Measurements from ENCODE around the gene STC2. TPM values are rescaled to one million over a fixed set of nuclear protein-coding genes. Genes with fewer than 3 reads are reported as not detected.

STC2 gene
- polyA plus RNA-seq, 3 donors, result not detected

DNA sequence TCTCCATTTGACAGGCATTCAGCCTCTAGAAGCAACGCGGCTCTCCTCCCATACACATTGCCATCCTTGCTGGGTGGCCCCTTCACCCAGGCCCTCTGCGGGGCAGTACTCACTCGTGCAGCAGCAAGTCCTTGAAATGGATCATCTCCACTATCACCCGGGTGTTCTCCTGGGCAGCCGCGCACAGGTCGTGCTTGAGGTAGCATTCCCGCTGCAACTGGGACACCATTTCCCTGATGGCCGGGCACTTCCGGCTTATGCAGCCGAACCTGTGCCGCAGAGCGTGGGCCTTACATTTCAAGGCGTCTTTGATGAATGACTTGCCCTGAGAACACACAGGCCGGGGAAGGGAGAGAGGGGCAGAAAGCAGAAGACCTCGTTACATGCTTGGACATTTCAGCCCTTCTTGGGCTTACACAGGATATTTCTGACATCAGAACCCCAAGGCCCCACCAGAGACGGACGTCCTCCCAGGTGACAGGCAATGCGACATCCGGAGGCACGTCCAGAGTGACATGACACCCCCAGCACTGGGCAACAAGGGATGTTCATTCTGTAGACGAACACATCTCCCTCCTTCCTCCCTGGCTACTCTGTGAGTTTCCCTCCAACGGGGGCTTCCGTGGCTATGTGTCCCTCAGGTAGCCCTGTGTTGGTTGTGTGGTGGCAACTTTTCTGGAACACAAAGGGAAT, 5.0 kb downstream of the STC2 start:
- Histone ChIP-seq H3K27me3 (ENCODE audit: control insufficient read depth in 2 of 2, insufficient read depth in 2 of 2, low read length in 2 of 2) (peaks cover 36 to 60% of the 10 kb centered on the region in 2 donors), H3K4me2 (replicated peaks; ENCODE audit: extremely low read depth, low read length, poor library complexity, severe bottlenecking) (no peak overlapping the region), H3K4me3 (replicated peaks in 1 of 3; ENCODE audit: low read depth in 2 of 3, low read length in 3 of 3) (no peak overlapping the region), H3K9ac (ENCODE audit: insufficient read depth, low read length, poor library complexity, severe bottlenecking) (no peak overlapping the region), H3K9me3 (replicated peaks in 1 of 2; ENCODE audit: control insufficient read depth in 1 of 2, insufficient read depth in 1 of 2, low read length in 2 of 2) (peaks cover 4 to 5% of the 10 kb centered on the region in 2 donors), H4K20me1 (ENCODE audit: insufficient read depth, low read length) (no peaks in the 10 kb centered on the region), H3K79me2 (ENCODE audit: insufficient read depth, low read length) (no peaks in the 10 kb centered on the region), H3K36me3 (replicated peaks in 1 of 2; ENCODE audit: control insufficient read depth in 1 of 2, insufficient read depth in 2 of 2, low read length in 2 of 2) (no peaks in the 10 kb centered on the region), H2AFZ (ENCODE audit: insufficient read depth, low read depth, low read length, poor library complexity, severe bottlenecking) (no peak overlapping the region), H3K27ac (ENCODE audit: low read depth in 1 of 2, low read length in 2 of 2) (no peak overlapping the region), H3K4me1 (ENCODE audit: control insufficient read depth in 1 of 2, insufficient read depth in 2 of 2, low read length in 2 of 2) (peaks cover 7 to 19% of the 10 kb centered on the region in 2 donors)
- Mint-ChIP-seq H3K4me3 (peak overlapping the region in 1 of 2 donors; percentile 77), H3K4me1 (peaks cover 23% of the 10 kb centered on the region), H3K27ac (no peak overlapping the region), H3K27me3 (ENCODE audit: low read depth in 3 of 3) (peaks cover 64 to 86% (median 69%) of the 10 kb centered on the region in 3 donors), H3K9me3 (peaks cover 0 to 10% (median 7%) of the 10 kb centered on the region in 7 donors), H3K36me3 (peaks cover 0 to 1% of the 10 kb centered on the region in 2 donors)
- TF ChIP-seq, protein P1, sequence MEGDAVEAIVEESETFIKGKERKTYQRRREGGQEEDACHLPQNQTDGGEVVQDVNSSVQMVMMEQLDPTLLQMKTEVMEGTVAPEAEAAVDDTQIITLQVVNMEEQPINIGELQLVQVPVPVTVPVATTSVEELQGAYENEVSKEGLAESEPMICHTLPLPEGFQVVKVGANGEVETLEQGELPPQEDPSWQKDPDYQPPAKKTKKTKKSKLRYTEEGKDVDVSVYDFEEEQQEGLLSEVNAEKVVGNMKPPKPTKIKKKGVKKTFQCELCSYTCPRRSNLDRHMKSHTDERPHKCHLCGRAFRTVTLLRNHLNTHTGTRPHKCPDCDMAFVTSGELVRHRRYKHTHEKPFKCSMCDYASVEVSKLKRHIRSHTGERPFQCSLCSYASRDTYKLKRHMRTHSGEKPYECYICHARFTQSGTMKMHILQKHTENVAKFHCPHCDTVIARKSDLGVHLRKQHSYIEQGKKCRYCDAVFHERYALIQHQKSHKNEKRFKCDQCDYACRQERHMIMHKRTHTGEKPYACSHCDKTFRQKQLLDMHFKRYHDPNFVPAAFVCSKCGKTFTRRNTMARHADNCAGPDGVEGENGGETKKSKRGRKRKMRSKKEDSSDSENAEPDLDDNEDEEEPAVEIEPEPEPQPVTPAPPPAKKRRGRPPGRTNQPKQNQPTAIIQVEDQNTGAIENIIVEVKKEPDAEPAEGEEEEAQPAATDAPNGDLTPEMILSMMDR (IDR thresholded peaks at IDR 0.05), result no peak
- no peak for DNase-seq
- intact Hi-C loops (cut with micrococcal nuclease), result no loop called here
- 89% methylated on average over 17 of the region's 25 CpGs for WGBS (ENCODE audit: insufficient coverage)

DNA sequence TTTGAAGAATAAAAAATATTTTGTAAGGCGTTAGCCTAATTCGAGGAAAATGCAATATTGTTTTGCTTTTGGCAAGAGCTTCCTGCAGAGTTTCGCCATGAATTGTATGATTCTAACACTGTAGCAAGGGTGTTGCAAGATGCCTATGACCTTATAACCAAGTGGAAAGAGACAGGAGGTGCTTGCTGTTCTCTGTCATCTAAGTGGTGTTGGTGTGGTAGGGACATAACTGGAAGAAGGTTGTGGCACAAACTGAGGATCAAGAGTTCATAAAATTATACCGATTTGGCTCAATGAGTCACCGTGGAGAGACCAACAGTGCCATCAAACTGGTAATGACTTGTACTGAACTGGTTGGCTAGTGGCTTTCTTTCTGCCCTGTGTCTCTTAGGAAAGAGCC, 6.3 kb downstream of the STC2 start:
- Histone ChIP-seq H3K4me1 (ENCODE audit: control insufficient read depth in 1 of 2, insufficient read depth in 2 of 2, low read length in 2 of 2) (peaks cover 0 to 6% of the 10 kb centered on the region in 2 donors), H3K9me3 (replicated peaks in 1 of 2; ENCODE audit: control insufficient read depth in 1 of 2, insufficient read depth in 1 of 2, low read length in 2 of 2) (peaks cover 0 to 5% of the 10 kb centered on the region in 2 donors), H4K20me1 (ENCODE audit: insufficient read depth, low read length) (no peaks in the 10 kb centered on the region), H3K27me3 (ENCODE audit: control insufficient read depth in 2 of 2, insufficient read depth in 2 of 2, low read length in 2 of 2) (peaks cover 27 to 46% of the 10 kb centered on the region in 2 donors), H3K79me2 (ENCODE audit: insufficient read depth, low read length) (no peaks in the 10 kb centered on the region), H3K36me3 (replicated peaks in 1 of 2; ENCODE audit: control insufficient read depth in 1 of 2, insufficient read depth in 2 of 2, low read length in 2 of 2) (no peaks in the 10 kb centered on the region), H3K27ac (ENCODE audit: low read depth in 1 of 2, low read length in 2 of 2) (no peak overlapping the region), H3K4me3 (replicated peaks in 1 of 3; ENCODE audit: low read depth in 2 of 3, low read length in 3 of 3) (no peak overlapping the region), H3K9ac (ENCODE audit: insufficient read depth, low read length, poor library complexity, severe bottlenecking) (no peak overlapping the region), H2AFZ (ENCODE audit: insufficient read depth, low read depth, low read length, poor library complexity, severe bottlenecking) (no peak overlapping the region), H3K4me2 (replicated peaks; ENCODE audit: extremely low read depth, low read length, poor library complexity, severe bottlenecking) (no peak overlapping the region)
- intact Hi-C loops (cut with micrococcal nuclease), result no loop called here
- no peak for DNase-seq
- Mint-ChIP-seq H3K27ac (no peak overlapping the region), H3K4me1 (peaks cover 17% of the 10 kb centered on the region), H3K9me3 (peaks cover 0 to 7% (median 4%) of the 10 kb centered on the region in 7 donors), H3K4me3 (no peak overlapping the region), H3K36me3 (no peaks in the 10 kb centered on the region), H3K27me3 (ENCODE audit: low read depth in 3 of 3) (peaks cover 53 to 74% (median 55%) of the 10 kb centered on the region in 3 donors)
- TF ChIP-seq, protein P1 (IDR thresholded peaks at IDR 0.05), result no peak
- 71% methylated on average over 3 of the region's 5 CpGs for WGBS (ENCODE audit: insufficient coverage)
